Gastroesophageal sphincter (tissue), 4 donors: ENCODE results near the gene ATP4B. TPM values are rescaled to one million over a fixed set of nuclear protein-coding genes. Genes with fewer than 3 reads are reported as not detected.

Source experiments
- ATAC-seq: fragments of 150-250 bp; one replicate; pipeline ENCODE4 v1.9.1; 2016; ENCODE audit warnings: mild to moderate bottlenecking, moderate library complexity
- H3K27ac ChIP-seq, 4 donors: fragments of 200-600 bp; sonication (generic) in 3 of 4; 1 replicate in 3 of 4; 2 replicates in 1 of 4; pipeline ENCODE4 v1.5.1; 2016 to 2019
- H3K27me3 ChIP-seq: fragments of 200-600 bp; sonication (generic); one replicate; pipeline ENCODE4 v1.5.1; 2019
- H3K36me3 ChIP-seq, 2 donors: fragments of 200-600 bp; sonication (generic); one replicate each; pipeline ENCODE4 v1.5.1; 2019; ENCODE audit warnings: control low read depth in 1 of 2
- H3K4me1 ChIP-seq, 3 donors: fragments of 200-600 bp; sonication (generic); 1 replicate in 2 of 3; 2 replicates in 1 of 3; pipeline ENCODE4 v1.5.1; 2016 to 2019; ENCODE audit warnings: control low read depth in 2 of 3
- H3K4me3 ChIP-seq, 2 donors: fragments of 200-600 bp; sonication (generic); one replicate each; pipeline ENCODE4 v1.5.1; 2019; ENCODE audit warnings: mild to moderate bottlenecking in 1 of 2, moderate library complexity in 1 of 2
- H3K9me3 ChIP-seq, 3 donors: fragments of 200-600 bp; sonication (generic); one replicate each; pipeline ENCODE4 v1.5.1; 2017 to 2019; ENCODE audit warnings: control low read depth in 2 of 3
- CTCF ChIP-seq, 4 experiments: fragments of 200-600 bp in 2 of 4; fragments of 450-650 bp in 2 of 4; sonication (generic) in 1 of 4; IDR thresholded peaks; one replicate each; pipeline ENCODE4 v1.5.1; 2017 to 2019; ENCODE audit warnings: antibody characterized with exemption in 4 of 4, mild to moderate bottlenecking in 2 of 4, moderate library complexity in 2 of 4
- EP300 ChIP-seq: sonication (generic); formaldehyde crosslinking; IDR thresholded peaks from one replicate; pipeline ENCODE4 v1.6.1; 2017; ENCODE audit warnings: antibody characterized with exemption, mild to moderate bottlenecking
- POLR2A ChIP-seq, 2 donors: fragments of 450-650 bp; IDR thresholded peaks; one replicate each; pipeline ENCODE4 v1.6.1; 2017; ENCODE audit warnings: antibody characterized with exemption in 2 of 2, mild to moderate bottlenecking in 2 of 2, moderate library complexity in 1 of 2
- POLR2AphosphoS5 ChIP-seq: sonication (generic); formaldehyde crosslinking; IDR thresholded peaks from one replicate; pipeline ENCODE4 v1.6.1; 2017; ENCODE audit warnings: antibody characterized with exemption
- WGBS, 2 donors: methylation state at CpG; one replicate each; pipeline ENCODE4 v1.1.5; 2018; ENCODE audit warnings: low coverage in 1 of 2; 5-methylcytosine and 5-hydroxymethylcytosine counted together
- total RNA-seq, 4 donors: library from RNA; depleted of rRNA; stranded (reverse); fragments of >200 nt; gene quantifications; one replicate each; pipeline ENCODE4 v1.1.0, GENCODE V29; 2016

Gene ATP4B
- total RNA-seq, 4 donors from 2014 or later = not detected

- no peak for ATAC-seq
- Histone ChIP-seq H3K27ac (no peak overlapping the region), H3K4me3 (no peak overlapping the region), H3K4me1 (no peaks in the 10 kb centered on the region), H3K9me3 (no peaks in the 10 kb centered on the region), H3K27me3 (no peaks in the 10 kb centered on the region), H3K36me3 (peaks cover 0 to 45% of the 10 kb centered on the region in 2 donors)
- 69 to 93% methylated on average over 5 to 6 of the region's 13 CpGs for WGBS, 2 donors
- TF ChIP-seq POLR2AphosphoS5 (no peak), EP300 (no peak), CTCF (IDR thresholded peaks at IDR 0.05) (no peak), POLR2A (IDR thresholded peaks at IDR 0.05) (no peak)
Measured at GRCh38 chr13:113603116-113603710, 54.8 kb downstream of the ATP4B start.

- H3K4me1 ChIP-seq = no peaks in the 10 kb centered on the region
- peaks cover 0 to 46% of the 10 kb centered on the region in 2 donors for H3K36me3 ChIP-seq
- H3K4me3 ChIP-seq = no peak overlapping the region
- TF ChIP-seq EP300 = no peak
- no peak for TF ChIP-seq CTCF (IDR thresholded peaks at IDR 0.05)
- TF ChIP-seq POLR2A (IDR thresholded peaks at IDR 0.05) = no peak
- no peak for TF ChIP-seq POLR2AphosphoS5
- no peak overlapping the region for H3K27ac ChIP-seq
- H3K9me3 ChIP-seq = no peaks in the 10 kb centered on the region
- 85 to 88% methylated on average over 9 to 10 of the region's 15 CpGs for WGBS, 2 donors
- no peaks in the 10 kb centered on the region for H3K27me3 ChIP-seq
- no peak for ATAC-seq
Measured at GRCh38 chr13:113602291-113602988, 55.6 kb downstream of the ATP4B start.

- no peak overlapping the region for H3K27ac ChIP-seq
- peaks cover 0 to 49% of the 10 kb centered on the region in 2 donors for H3K36me3 ChIP-seq
- WGBS, 2 donors = 94% methylated on average over 10 of the region's 28 CpGs; no CpG with 5 or more reads in 1 of the 2 donors
- no peaks in the 10 kb centered on the region for H3K9me3 ChIP-seq
- no peak for ATAC-seq
- TF ChIP-seq POLR2A (IDR thresholded peaks at IDR 0.05) (no peak), POLR2AphosphoS5 (no peak), CTCF (IDR thresholded peaks at IDR 0.05) (no peak), EP300 (no peak)
- H3K4me3 ChIP-seq = no peak overlapping the region
- H3K27me3 ChIP-seq = no peaks in the 10 kb centered on the region
- no peaks in the 10 kb centered on the region for H3K4me1 ChIP-seq
Measured at GRCh38 chr13:113601166-113602070, 56.6 kb downstream of the ATP4B start.

- Histone ChIP-seq H3K27ac (no peak overlapping the region), H3K36me3 (peaks cover 0 to 45% of the 10 kb centered on the region in 2 donors), H3K9me3 (no peaks in the 10 kb centered on the region), H3K4me3 (no peak overlapping the region), H3K27me3 (no peaks in the 10 kb centered on the region), H3K4me1 (no peaks in the 10 kb centered on the region)
- WGBS, 2 donors = 100% methylated on average over 5 of the region's 12 CpGs; no CpG with 5 or more reads in 1 of the 2 donors
- ATAC-seq = no peak
- TF ChIP-seq CTCF (IDR thresholded peaks at IDR 0.05) (no peak), POLR2A (IDR thresholded peaks at IDR 0.05) (no peak), EP300 (no peak), POLR2AphosphoS5 (no peak)
Measured at GRCh38 chr13:113599391-113599790, 58.6 kb downstream of the ATP4B start.

Other genes with a start within 250 kb of the ATP4B start
- 10 to 100 TPM in 1 of 4 donors, 1 to 10 TPM in 3; 4.7 to 33.8 (median 8.9) TPM for gene ADPRHL1, start 204.7 kb downstream of the ATP4B start, total RNA-seq
- 10 to 100 TPM; 12.3 to 20.2 (median 17.3) TPM for gene DCUN1D2, start 167.5 kb downstream of the ATP4B start, total RNA-seq
- 10 to 100 TPM; 21.9 to 49.0 (median 29.2) TPM for gene TFDP1, start 73.4 kb downstream of the ATP4B start, total RNA-seq
- under 1 TPM in 1 of 4 donors, not detected in 3; 0.15 TPM for gene GRK1, start 9.0 kb upstream of the ATP4B start, total RNA-seq
- 10 to 100 TPM in 1 of 4 donors, 1 to 10 TPM in 3; 4.9 to 13.2 (median 7.8) TPM for gene TMEM255B, start 101.0 kb upstream of the ATP4B start, total RNA-seq
- gene GAS6, start 205.9 kb upstream of the ATP4B start, total RNA-seq = 100 to 1,000 TPM; 132 to 392 (median 217) TPM